Prostate gland (tissue), 1 donor: ENCODE results near the gene GALNT14.

Source experiments
- POLR2A ChIP-seq: fragments of 450-650 bp; IDR thresholded peaks from one replicate; pipeline ENCODE4 v1.6.1; 2016; ENCODE audit warnings: antibody characterized with exemption, mild to moderate bottlenecking
- POLR2AphosphoS5 ChIP-seq: sonication (generic); formaldehyde crosslinking; IDR thresholded peaks from one replicate; pipeline ENCODE4 v1.6.1; 2017; ENCODE audit warnings: antibody characterized with exemption

- no peak for TF ChIP-seq POLR2A
- no peak for TF ChIP-seq POLR2AphosphoS5
These were observed 124.9 kb downstream of the GALNT14 start for GRCh38 chr2:31013301-31013700.
